Measurements from ENCODE around the gene CERS6.

Gene CERS6

DNA sequence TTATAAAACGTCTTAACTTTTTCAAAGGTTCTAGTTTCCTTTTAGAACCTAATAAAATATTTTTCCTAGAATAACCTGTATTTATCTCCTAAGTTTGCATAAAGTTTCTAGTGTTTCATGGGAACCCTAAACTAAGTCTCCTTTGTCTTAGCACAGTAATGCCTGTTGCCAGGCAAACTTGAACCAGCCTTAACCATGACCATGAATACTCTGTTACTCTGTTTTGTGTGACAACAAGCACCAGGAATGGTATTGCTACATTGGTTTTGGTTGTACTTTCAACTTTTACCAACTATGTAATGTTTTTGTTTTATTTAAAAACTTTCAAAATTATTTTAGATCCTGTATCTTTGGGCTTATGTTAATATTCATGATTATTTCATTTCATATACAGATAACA is 137.6 kb downstream of the CERS6 start:
- no peak for DNase-seq (ENCODE audit: low read depth)
- H3K4me3 ChIP-seq (replicated peaks; ENCODE audit: low read depth, low read length), result no peak overlapping the region
- TF ChIP-seq, protein P1, sequence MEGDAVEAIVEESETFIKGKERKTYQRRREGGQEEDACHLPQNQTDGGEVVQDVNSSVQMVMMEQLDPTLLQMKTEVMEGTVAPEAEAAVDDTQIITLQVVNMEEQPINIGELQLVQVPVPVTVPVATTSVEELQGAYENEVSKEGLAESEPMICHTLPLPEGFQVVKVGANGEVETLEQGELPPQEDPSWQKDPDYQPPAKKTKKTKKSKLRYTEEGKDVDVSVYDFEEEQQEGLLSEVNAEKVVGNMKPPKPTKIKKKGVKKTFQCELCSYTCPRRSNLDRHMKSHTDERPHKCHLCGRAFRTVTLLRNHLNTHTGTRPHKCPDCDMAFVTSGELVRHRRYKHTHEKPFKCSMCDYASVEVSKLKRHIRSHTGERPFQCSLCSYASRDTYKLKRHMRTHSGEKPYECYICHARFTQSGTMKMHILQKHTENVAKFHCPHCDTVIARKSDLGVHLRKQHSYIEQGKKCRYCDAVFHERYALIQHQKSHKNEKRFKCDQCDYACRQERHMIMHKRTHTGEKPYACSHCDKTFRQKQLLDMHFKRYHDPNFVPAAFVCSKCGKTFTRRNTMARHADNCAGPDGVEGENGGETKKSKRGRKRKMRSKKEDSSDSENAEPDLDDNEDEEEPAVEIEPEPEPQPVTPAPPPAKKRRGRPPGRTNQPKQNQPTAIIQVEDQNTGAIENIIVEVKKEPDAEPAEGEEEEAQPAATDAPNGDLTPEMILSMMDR (IDR thresholded peaks at IDR 0.05; ENCODE audit: low read length, missing control alignments), result no peak

DNA sequence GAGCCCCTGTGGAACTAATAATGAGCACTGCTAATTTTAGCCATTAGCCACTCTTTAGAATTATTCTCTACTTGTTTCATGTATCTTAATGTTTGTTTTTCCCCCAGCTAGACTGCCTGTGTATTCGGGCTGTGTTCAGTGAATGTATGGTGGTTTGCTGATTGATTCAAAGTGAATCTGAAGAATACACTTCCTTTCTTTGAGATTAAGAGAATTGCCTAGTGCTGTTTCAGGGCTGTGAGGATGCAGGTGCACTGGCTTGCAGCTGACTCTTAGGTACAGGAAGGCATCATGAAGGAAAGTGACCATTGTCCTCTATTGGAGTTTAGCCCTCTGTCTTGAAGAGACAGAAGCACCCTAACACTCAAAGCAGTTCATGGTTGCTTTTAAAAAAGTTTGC is 138.7 kb downstream of the CERS6 start:
- DNase-seq (ENCODE audit: low read depth), result no peak
- H3K4me3 ChIP-seq (replicated peaks; ENCODE audit: low read depth, low read length), result no peak overlapping the region
- TF ChIP-seq, protein P1 (IDR thresholded peaks at IDR 0.05; ENCODE audit: low read length, missing control alignments), result no peak

DNA sequence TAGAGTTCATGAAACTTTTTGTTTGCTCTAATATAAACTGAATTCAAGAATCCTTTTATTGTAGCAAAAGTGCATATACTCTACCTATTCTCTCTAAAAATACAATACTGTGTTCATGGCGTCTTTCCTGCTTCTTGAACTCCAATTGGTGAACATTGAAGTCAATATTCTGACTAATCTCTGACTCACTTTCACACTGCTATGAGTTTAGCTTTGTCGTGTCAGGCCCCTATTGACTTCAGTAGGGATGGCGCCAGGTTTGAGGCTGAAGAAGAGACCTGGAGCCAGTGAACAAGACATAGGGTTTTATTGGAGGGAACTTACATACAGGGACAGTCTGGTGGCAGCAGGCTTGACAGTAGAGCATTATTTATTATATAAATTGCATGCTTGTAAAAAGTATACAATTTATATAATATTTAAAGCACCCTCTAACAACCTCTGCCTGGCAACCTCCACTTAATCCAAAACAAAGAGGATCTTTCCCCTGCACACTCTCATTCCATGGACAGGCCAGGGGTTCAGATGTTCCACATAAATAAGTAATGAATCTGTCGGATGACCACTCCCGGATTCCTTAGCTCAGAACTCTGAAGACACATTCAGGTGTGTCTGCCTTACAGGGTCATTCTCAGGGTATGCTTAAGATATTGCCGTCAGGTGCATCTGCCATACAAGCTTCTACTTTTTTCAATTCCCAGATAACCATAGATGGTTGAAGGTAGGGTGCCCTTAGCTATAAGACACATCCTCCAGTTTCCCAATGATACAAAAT is 141.0 kb downstream of the CERS6 start:
- H3K4me3 ChIP-seq (replicated peaks; ENCODE audit: low read depth, low read length), result no peak overlapping the region
- no peak for DNase-seq (ENCODE audit: low read depth)
- TF ChIP-seq, protein P1 (IDR thresholded peaks at IDR 0.05; ENCODE audit: low read length, missing control alignments), result no peak

DNA sequence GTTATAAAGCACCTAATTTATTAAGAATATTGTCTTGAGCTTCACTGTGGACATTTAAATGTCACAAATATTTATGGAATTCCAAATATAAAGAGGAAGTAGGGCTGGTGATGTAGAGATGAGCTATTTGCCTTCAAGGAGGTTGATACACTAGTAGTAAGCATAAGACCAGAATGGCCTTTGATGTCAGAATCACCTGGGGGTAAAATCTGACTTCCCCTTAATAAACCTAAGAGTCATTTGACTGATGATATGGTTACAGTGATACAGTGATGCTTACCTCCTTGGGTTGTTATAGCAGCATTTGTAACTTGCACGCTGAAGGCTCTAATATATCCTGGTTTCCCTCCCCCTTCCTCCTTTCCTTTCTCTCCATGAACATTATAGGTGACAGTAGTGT is 143.7 kb downstream of the CERS6 start:
- TF ChIP-seq, protein P1 (IDR thresholded peaks at IDR 0.05; ENCODE audit: low read length, missing control alignments), result no peak
- no peak overlapping the region for H3K4me3 ChIP-seq (replicated peaks; ENCODE audit: low read depth, low read length)
- DNase-seq (ENCODE audit: low read depth), result no peak

GRCh38 chr2:168600949-168601348 is 144.9 kb downstream of the CERS6 start:
- no peak for DNase-seq (ENCODE audit: low read depth)
- H3K4me3 ChIP-seq (replicated peaks; ENCODE audit: low read depth, low read length), result no peak overlapping the region

DNA sequence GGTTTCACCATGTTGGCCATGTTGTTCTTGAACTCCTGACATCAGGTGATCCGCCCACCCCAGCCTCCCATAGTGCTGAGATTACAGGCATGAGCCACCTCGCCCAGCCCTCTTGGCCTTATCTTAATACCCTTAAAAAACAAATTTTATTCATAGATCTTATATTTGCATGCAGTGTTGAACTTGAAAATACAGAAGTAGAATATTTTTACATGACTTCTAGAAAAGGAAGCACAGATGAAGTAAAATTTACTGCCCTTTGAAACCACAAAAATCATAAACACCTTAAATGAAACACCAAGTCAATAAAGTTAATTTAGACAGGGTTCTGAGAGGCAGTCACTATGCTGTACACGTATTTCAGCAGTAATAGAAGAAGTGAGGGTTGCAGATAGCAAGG is 145.7 kb downstream of the CERS6 start:
- TF ChIP-seq, protein P1 (IDR thresholded peaks at IDR 0.05; ENCODE audit: low read length, missing control alignments), result no peak
- H3K4me3 ChIP-seq (replicated peaks; ENCODE audit: low read depth, low read length), result no peak overlapping the region
- no peak for DNase-seq (ENCODE audit: low read depth)

More at GRCh38 chr2:168600949-168601348, 144.9 kb downstream of the CERS6 start:
- TF ChIP-seq, protein P1 (IDR thresholded peaks at IDR 0.05; ENCODE audit: low read length, missing control alignments), result no peak

DNA sequence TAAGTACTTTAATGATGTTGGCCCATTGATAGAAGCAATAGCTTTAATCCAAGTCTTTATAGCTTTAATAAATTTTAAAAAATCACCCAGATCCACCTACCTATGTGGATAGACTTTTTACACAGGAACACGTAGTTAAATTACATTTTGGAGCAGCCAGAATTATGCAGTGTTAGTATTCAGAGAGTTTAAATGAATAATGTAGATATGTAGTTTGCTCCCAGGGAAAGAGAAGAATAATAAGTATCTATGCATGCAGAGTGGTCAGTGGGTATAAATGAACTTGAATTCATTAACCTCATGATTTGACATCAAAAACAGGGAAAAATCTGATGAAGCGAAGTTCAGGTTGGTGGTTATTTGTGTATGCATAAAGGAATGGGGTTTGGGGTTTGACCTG is 146.3 kb downstream of the CERS6 start:
- TF ChIP-seq, protein P1 (IDR thresholded peaks at IDR 0.05; ENCODE audit: low read length, missing control alignments), result no peak
- DNase-seq (ENCODE audit: low read depth), result no peak
- no peak overlapping the region for H3K4me3 ChIP-seq (replicated peaks; ENCODE audit: low read depth, low read length)
